ENCODE measurements around the gene ATP4B.
A peak's percentile ranks its signal among the peaks of the same experiment; 100 is the strongest.

ATP4B gene

DNA sequence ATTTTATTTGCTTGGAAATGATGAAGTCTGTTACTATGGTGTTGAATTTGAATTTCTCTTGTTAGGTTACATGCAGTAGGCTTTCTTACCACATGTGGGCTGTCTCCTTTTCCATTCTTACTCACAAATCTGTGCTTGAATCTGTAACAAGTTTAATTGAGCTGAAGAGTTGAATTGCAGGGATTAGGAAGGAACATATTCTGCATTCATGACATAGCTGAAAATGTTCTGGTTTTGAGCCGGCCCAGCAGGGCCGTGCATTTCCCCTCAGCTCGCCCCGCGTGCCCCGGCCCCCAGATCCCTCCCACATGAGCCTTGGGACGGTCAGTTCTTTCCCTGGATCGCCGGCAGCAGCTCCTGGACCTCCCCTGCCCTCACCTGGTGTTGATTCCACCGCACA is 45.4 kb downstream of the ATP4B start:
- H3K9me3 Mint-ChIP-seq: no peaks in the 10 kb centered on the region
- H3K4me3 Mint-ChIP-seq: no peak overlapping the region
- peaks cover 3% of the 10 kb centered on the region for H3K27me3 Mint-ChIP-seq (ENCODE audit: low read depth, poor library complexity)
- H3K36me3 Mint-ChIP-seq (ENCODE audit: low read depth): peaks cover 38% of the 10 kb centered on the region
- TF ChIP-seq, protein P1, sequence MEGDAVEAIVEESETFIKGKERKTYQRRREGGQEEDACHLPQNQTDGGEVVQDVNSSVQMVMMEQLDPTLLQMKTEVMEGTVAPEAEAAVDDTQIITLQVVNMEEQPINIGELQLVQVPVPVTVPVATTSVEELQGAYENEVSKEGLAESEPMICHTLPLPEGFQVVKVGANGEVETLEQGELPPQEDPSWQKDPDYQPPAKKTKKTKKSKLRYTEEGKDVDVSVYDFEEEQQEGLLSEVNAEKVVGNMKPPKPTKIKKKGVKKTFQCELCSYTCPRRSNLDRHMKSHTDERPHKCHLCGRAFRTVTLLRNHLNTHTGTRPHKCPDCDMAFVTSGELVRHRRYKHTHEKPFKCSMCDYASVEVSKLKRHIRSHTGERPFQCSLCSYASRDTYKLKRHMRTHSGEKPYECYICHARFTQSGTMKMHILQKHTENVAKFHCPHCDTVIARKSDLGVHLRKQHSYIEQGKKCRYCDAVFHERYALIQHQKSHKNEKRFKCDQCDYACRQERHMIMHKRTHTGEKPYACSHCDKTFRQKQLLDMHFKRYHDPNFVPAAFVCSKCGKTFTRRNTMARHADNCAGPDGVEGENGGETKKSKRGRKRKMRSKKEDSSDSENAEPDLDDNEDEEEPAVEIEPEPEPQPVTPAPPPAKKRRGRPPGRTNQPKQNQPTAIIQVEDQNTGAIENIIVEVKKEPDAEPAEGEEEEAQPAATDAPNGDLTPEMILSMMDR (IDR thresholded peaks at IDR 0.05): no peak
- H3K27ac Mint-ChIP-seq: peak overlapping the region; percentile 84
- DNase-seq: no peak
- H3K4me1 Mint-ChIP-seq: peaks cover 28% of the 10 kb centered on the region

DNA sequence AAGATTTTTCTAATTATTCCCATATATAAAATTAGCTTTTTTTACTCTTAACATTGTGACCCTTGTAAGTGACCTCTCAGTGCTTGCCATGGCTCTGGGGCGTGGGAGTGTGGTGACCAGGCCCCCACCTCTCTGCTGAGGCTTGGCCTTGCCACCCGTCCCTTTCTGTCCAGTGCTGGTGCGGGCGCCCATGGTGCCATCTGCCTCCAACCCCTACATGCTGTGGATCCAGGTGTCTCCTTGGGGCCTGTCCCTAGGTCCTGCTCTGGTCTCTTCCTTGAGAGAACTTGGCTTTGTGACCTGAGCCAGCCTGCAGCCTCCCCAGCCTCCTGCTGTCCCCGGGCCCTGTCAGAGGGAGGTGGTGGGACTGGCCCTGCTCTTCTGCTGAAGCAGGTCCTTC is 46.0 kb downstream of the ATP4B start:
- H3K27me3 Mint-ChIP-seq (ENCODE audit: low read depth, poor library complexity): peaks cover 3% of the 10 kb centered on the region
- H3K4me3 Mint-ChIP-seq: no peak overlapping the region
- H3K36me3 Mint-ChIP-seq (ENCODE audit: low read depth): peaks cover 38% of the 10 kb centered on the region
- peaks cover 24% of the 10 kb centered on the region for H3K4me1 Mint-ChIP-seq
- no peaks in the 10 kb centered on the region for H3K9me3 Mint-ChIP-seq
- TF ChIP-seq, protein P1 (IDR thresholded peaks at IDR 0.05): no peak
- H3K27ac Mint-ChIP-seq: peak overlapping the region; percentile 84
- no peak for DNase-seq

DNA sequence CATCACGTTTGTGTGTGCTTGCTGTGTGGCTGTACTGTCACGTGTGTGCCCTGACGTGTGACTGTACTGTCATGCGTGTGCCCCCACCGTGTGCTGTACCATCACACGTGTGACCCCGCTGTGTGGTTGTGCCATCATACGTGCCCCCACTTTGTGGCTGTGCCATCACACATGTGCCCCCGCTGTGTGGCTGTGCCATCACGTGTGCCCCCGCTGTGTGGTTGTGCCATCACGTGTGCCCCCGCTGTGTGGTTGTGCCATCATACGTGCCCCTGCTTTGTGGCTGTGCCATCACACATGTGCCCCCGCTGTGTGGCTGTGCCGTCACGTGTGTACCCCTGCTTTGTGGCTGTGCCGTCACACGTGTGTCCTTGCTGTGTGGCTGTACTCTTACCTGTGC is 47.7 kb downstream of the ATP4B start:
- Mint-ChIP-seq H3K27ac (peak overlapping the region; percentile 91), H3K36me3 (ENCODE audit: low read depth) (peaks cover 48% of the 10 kb centered on the region), H3K27me3 (ENCODE audit: low read depth, poor library complexity) (no peaks in the 10 kb centered on the region), H3K9me3 (no peaks in the 10 kb centered on the region), H3K4me1 (peaks cover 13% of the 10 kb centered on the region), H3K4me3 (no peak overlapping the region)
- DNase-seq: no peak
- TF ChIP-seq, protein P1 (IDR thresholded peaks at IDR 0.05): no peak

DNA sequence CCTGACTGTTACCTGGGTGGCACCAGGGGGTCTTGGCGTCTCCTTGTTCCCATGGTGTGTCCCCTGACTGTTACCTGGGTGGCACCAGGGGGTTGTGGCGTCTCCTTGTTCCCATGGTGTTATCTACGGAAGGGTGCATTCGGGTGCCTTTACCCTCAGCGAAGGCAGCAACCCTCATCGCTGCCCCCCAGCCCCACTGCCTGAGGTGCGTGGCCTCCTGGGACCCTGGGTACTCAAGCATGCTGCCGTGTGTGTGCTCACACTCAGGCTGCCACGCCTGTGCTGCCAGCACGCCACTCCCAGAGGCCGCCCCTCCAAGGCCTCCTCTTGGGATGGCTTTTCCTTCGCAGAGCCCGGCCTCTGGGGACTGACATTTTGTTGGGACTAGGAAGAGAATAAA is 48.4 kb downstream of the ATP4B start:
- Mint-ChIP-seq H3K27ac (no peak overlapping the region), H3K4me3 (no peak overlapping the region), H3K9me3 (peaks cover 6% of the 10 kb centered on the region), H3K36me3 (ENCODE audit: low read depth) (peaks cover 55% of the 10 kb centered on the region), H3K27me3 (ENCODE audit: low read depth, poor library complexity) (no peaks in the 10 kb centered on the region), H3K4me1 (peaks cover 19% of the 10 kb centered on the region)
- TF ChIP-seq, protein P1 (IDR thresholded peaks at IDR 0.05): no peak
- DNase-seq: no peak

DNA sequence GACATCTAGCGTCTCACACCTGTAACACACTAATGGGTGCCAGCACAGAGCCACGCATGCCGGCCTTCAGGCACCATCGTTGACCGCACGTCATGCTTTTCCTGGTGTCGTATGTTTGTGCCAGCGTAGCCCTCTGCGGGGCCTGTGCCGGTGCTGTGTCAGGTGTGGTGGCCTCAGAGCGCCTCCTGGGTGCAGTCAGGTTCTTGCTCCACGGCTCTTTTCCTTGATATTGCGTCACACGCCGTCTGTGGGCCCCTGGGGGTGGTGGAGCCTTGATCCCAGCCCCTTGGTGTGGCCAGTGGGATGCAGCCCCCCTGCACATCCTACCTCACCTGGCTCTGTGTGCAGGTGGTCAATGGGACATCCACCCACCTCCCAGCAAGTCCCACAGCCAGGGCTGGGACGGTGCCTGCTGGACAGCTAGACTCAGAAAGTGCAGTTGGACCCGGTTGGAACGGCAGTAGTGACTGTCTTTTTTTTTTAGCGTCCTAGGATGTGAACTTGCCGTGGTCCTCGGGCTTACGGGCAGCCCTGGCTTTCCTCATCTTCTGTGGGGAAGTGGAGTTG is 48.9 kb downstream of the ATP4B start:
- H3K36me3 Mint-ChIP-seq (ENCODE audit: low read depth): peaks cover 57% of the 10 kb centered on the region
- peaks cover 6% of the 10 kb centered on the region for H3K9me3 Mint-ChIP-seq
- peaks cover 20% of the 10 kb centered on the region for H3K4me1 Mint-ChIP-seq
- no peak overlapping the region for H3K4me3 Mint-ChIP-seq
- no peak for DNase-seq
- TF ChIP-seq, protein P1 (IDR thresholded peaks at IDR 0.05): no peak
- H3K27ac Mint-ChIP-seq: no peak overlapping the region
- H3K27me3 Mint-ChIP-seq (ENCODE audit: low read depth, poor library complexity): no peaks in the 10 kb centered on the region

DNA sequence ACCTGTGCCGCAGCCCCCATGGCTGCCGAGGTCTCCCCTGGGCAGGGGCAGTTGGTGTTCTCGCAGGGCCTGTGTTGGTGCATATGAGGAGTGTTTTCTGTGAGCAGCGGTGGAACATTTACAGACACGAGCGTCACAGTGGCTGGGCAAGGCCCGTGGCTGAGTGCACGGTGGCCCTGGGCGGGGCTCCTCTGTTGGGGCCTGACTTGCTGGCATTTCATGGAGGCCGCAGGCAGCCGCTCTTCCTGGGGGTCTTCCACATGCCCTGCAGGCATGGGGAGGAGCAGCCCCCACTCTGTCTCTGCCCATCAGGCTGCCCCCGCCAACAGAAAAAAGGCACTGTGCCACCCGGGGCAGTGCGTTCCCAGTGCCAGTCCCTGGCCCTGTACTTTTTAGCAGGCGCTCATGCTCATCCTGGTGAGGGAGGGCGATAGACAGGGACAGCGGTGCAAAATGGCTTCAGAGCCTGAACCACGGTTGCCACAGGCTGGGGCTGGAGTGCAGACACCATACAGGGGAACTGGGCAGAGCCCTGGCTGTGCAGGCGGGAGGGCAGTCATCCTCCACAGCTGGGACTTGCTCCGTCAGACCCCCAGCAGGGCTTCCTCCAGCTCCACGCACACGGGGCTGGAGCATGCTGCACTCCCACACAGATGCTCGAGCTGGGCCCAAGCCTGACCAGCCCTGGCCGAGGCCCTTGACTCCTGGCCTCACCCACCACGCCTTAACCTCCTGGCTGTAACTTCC is 49.9 kb downstream of the ATP4B start:
- no peak for DNase-seq

More for the DNA sequence above, 49.9 kb downstream of the ATP4B start:
- H3K36me3 Mint-ChIP-seq (ENCODE audit: low read depth): peaks cover 57% of the 10 kb centered on the region
- peaks cover 22% of the 10 kb centered on the region for H3K4me1 Mint-ChIP-seq
- H3K27ac Mint-ChIP-seq: no peak overlapping the region
- no peaks in the 10 kb centered on the region for H3K27me3 Mint-ChIP-seq (ENCODE audit: low read depth, poor library complexity)
- peaks cover 6% of the 10 kb centered on the region for H3K9me3 Mint-ChIP-seq
- H3K4me3 Mint-ChIP-seq: no peak overlapping the region
- TF ChIP-seq, protein P1 (IDR thresholded peaks at IDR 0.05): no peak

Measured in nephron progenitor cell (in vitro differentiated cells).